HepG2 (cell line): ENCODE data around the gene LMBRD2. TPM values are rescaled to one million over a fixed set of nuclear protein-coding genes. Genes with fewer than 3 reads are reported as not detected.

Source experiments
- CBX1 ChIP-seq: IDR thresholded peaks from one replicate; pipeline ENCODE4 v1.6.1; 2016; ENCODE audit warnings: antibody characterized with exemption, low read depth
- HCFC1 ChIP-seq: fragments of 150-350 bp; IDR thresholded peaks from 2 replicates; pipeline ENCODE4 v1.6.1; 2014; ENCODE audit warnings: low read depth, low read length
- HOXA7 ChIP-seq: sonication (generic); formaldehyde crosslinking; IDR thresholded peaks from 2 replicates; pipeline ENCODE4 v1.8.1; 2022; ENCODE audit warnings: mild to moderate bottlenecking, missing genetic modification reagents, moderate library complexity
- MED8 ChIP-seq: sonication (generic); formaldehyde crosslinking; IDR thresholded peaks from 2 replicates; pipeline ENCODE4 v1.8.1; 2023; ENCODE audit warnings: mild to moderate bottlenecking, missing genetic modification reagents; ENCODE audit not compliant: insufficient replicate concordance
- NBN ChIP-seq: fragments of 450-650 bp; conservative IDR thresholded peaks from 2 replicates; pipeline ENCODE4 v1.6.1; 2017
- PLRG1 ChIP-seq: fragments of 450-650 bp; conservative IDR thresholded peaks from 2 replicates; pipeline ENCODE4 v1.6.1; 2016
- RAD21 ChIP-seq: fragments of 450-650 bp; formaldehyde crosslinking; IDR thresholded peaks from 2 replicates; pipeline ENCODE4 v1.5.0; 2020; ENCODE audit warnings: mild to moderate bottlenecking
- RARA ChIP-seq: IDR thresholded peaks from 2 replicates; pipeline ENCODE4 v1.6.1; 2016; ENCODE audit warnings: missing genetic modification reagents, missing compliant biosample characterization
- SNRNP70 ChIP-seq: fragments of 200-400 bp; formaldehyde crosslinking; IDR thresholded peaks from 2 replicates; pipeline ENCODE4 v1.6.1; 2017; ENCODE audit warnings: mild to moderate bottlenecking, low read depth, low read length, moderate library complexity
- SP140L ChIP-seq: sonication (generic); formaldehyde crosslinking; IDR thresholded peaks from 2 replicates; pipeline ENCODE4 v1.4.0; 2020; ENCODE audit warnings: missing genetic modification reagents, borderline replicate concordance
- SP4 ChIP-seq: sonication (generic); formaldehyde crosslinking; IDR thresholded peaks from 2 replicates; pipeline ENCODE4 v1.8.1; 2023; ENCODE audit warnings: mild to moderate bottlenecking, missing genetic modification reagents
- SRSF4 ChIP-seq: fragments of 200-400 bp; formaldehyde crosslinking; IDR thresholded peaks from one replicate; pipeline ENCODE4 v1.6.1; 2018; ENCODE audit warnings: mild to moderate bottlenecking, low read depth, low read length, moderate library complexity; ENCODE audit not compliant: poor library complexity, severe bottlenecking
- TRIM24 ChIP-seq: sonication (generic); formaldehyde crosslinking; IDR thresholded peaks from 2 replicates; pipeline ENCODE4 v1.8.0; 2022; ENCODE audit warnings: mild to moderate bottlenecking, missing genetic modification reagents
- ZNF263 ChIP-seq: sonication (generic); formaldehyde crosslinking; IDR thresholded peaks from 2 replicates; pipeline ENCODE4 v1.4.0; 2020; ENCODE audit warnings: missing genetic modification reagents
- ZNF282 ChIP-seq: fragments of 450-650 bp; IDR thresholded peaks from 2 replicates; pipeline ENCODE4 v1.6.1; 2018; ENCODE audit not compliant: partially characterized antibody
- ZNF326 ChIP-seq: sonication (generic); formaldehyde crosslinking; IDR thresholded peaks from 2 replicates; pipeline ENCODE4 v1.4.0; 2020; ENCODE audit warnings: missing genetic modification reagents, borderline replicate concordance
- ZNF446 ChIP-seq: sonication (generic); formaldehyde crosslinking; IDR thresholded peaks from 2 replicates; pipeline ENCODE4 v1.5.0; 2020; ENCODE audit warnings: mild to moderate bottlenecking, missing genetic modification reagents
- ZNF496 ChIP-seq: sonication (generic); formaldehyde crosslinking; IDR thresholded peaks from 2 replicates; pipeline ENCODE4 v1.8.1; 2023; ENCODE audit warnings: mild to moderate bottlenecking, moderate library complexity, missing genetic modification reagents; ENCODE audit not compliant: insufficient replicate concordance
- ZNF747 ChIP-seq: sonication (generic); formaldehyde crosslinking; IDR thresholded peaks from 2 replicates; pipeline ENCODE4 v1.8.1; 2023; ENCODE audit warnings: missing genetic modification reagents, mild to moderate bottlenecking, borderline replicate concordance
- ZNF816 ChIP-seq: sonication (generic); formaldehyde crosslinking; IDR thresholded peaks from 2 replicates; pipeline ENCODE4 v1.8.0; 2022; ENCODE audit warnings: missing genetic modification reagents, mild to moderate bottlenecking, borderline replicate concordance
- polyA plus RNA-seq, 8 experiments: library from polyadenylated mRNA; depleted of rRNA in 3 of 8; stranded (reverse) in 7 of 8; unstranded in 1 of 8; fragments of >200 nt; fragmentation: Illumina TruSeq in 4 of 8; extraction: Trizol in 4 of 8; gene quantifications; 2 replicates each; pipeline versions ENCODE4 v1.2.1 to v1.2.3, GENCODE V29; 2011 to 2016; ENCODE audit warnings: low read depth in 4 of 8, missing spikeins in 1 of 8, mixed read lengths in 1 of 8; ENCODE audit not compliant: insufficient read depth in 1 of 8
- total RNA-seq, 5 experiments: library from RNA; depleted of rRNA; stranded (reverse); fragments of >200 nt; fragmentation: Illumina TruSeq; extraction: Trizol; gene quantifications; 2 replicates each; pipeline ENCODE4 v1.2.3, GENCODE V29; 2016; ENCODE audit warnings: low read depth in 1 of 5
- TF ChIP-seq, protein P1 (sequence below): IDR thresholded peaks from 2 replicates; pipeline ENCODE4 v1.6.1; 2018; ENCODE audit warnings: missing genetic modification reagents
- TF ChIP-seq, protein P2 (sequence below): sonication (generic); formaldehyde crosslinking; IDR thresholded peaks from 2 replicates; pipeline ENCODE4 v1.5.0; 2020; ENCODE audit warnings: mild to moderate bottlenecking, missing genetic modification reagents
- TF ChIP-seq, protein P3 (sequence below): sonication (generic); formaldehyde crosslinking; IDR thresholded peaks from 2 replicates; pipeline ENCODE4 v1.4.0; 2020; ENCODE audit warnings: mild to moderate bottlenecking, missing genetic modification reagents
- TF ChIP-seq, protein P4 (sequence below): sonication (generic); formaldehyde crosslinking; IDR thresholded peaks from 2 replicates; pipeline ENCODE4 v1.5.0; 2020; ENCODE audit warnings: mild to moderate bottlenecking, missing genetic modification reagents, borderline replicate concordance

The LMBRD2 gene
- total and polyA plus RNA-seq, 2 of the 13 experiments (the other 11 are each of a cell fraction or from before 2014, with no cell fraction given), result 2.0 to 4.7 TPM

DNA sequence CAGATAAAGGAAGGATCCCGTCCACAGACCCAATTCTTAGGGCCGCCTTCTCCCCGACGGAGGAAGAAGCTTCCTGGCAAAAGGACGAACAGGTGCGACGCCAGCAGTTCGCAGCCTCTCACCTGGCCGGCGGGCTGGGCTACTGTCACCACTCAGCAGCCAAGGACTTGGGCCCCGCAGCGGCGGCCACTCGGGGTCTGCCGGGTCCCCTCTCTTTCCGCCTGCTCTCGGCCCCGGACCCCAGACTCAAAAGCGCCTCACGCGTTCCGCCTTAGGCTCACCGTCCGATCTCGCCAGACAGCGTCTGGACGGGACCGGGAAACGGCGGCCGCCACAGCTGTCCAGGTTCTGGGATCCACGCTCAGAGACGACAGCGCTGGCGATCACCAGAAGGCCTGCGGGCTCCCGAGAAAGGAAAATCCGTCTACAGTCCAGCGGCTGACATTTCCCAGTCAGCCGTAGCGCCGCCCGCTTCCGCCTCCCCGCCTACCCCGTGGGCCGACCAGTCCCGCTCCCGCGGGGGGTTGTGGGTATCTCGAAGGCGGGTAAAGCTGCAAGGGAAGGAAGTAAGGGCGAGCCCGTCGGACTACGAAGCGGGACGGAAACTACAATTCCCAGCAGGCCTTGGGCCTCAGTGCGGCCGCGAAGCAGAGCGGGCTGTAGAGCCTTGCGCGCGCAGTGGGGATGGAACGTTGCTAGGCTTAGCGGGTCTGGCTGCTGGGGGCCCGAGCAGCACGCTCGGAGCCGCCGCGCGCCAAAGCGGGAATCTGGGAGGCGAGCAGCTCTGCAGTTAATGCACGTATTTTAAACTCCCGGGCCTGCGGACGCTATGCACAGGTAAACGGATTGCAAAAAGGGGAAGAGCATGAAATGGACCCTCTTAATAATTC, at the start of gene LMBRD2, which contains the start of gene SKP2 (continued):
- TF ChIP-seq SNRNP70 (no peak), HOXA7 (no peak), SP4 (peak; percentile 78), RAD21 (CRISPR knock-in tag) (no peak), TRIM24 (CRISPR knock-in tag) (no peak), SP140L (CRISPR knock-in tag) (peak; percentile 40; the same call in 1 of the 2 replicates), SRSF4 (no peak), ZNF282 (no peak), NBN (no peak), HCFC1 (peak; percentile 94), ZNF496 (CRISPR knock-in tag) (no peak), ZNF326 (CRISPR knock-in tag) (no peak), ZNF446 (CRISPR knock-in tag) (no peak), ZNF263 (CRISPR knock-in tag) (no peak), CBX1 (peak; percentile 54), RARA (CRISPR knock-in tag) (peak; percentile 28), PLRG1 (no peak), MED8 (CRISPR knock-in tag) (no peak), ZNF747 (CRISPR knock-in tag) (0 out of 2 replicates have a peak, but pooled peaks have one; percentile 52), ZNF816 (CRISPR knock-in tag) (peak; percentile 6; the same call in 1 of the 2 replicates)
- TF ChIP-seq, protein P1, sequence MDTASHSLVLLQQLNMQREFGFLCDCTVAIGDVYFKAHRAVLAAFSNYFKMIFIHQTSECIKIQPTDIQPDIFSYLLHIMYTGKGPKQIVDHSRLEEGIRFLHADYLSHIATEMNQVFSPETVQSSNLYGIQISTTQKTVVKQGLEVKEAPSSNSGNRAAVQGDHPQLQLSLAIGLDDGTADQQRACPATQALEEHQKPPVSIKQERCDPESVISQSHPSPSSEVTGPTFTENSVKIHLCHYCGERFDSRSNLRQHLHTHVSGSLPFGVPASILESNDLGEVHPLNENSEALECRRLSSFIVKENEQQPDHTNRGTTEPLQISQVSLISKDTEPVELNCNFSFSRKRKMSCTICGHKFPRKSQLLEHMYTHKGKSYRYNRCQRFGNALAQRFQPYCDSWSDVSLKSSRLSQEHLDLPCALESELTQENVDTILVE, result 0 out of 2 replicates have a peak, but pooled peaks have one; percentile 29
- TF ChIP-seq, protein P2, sequence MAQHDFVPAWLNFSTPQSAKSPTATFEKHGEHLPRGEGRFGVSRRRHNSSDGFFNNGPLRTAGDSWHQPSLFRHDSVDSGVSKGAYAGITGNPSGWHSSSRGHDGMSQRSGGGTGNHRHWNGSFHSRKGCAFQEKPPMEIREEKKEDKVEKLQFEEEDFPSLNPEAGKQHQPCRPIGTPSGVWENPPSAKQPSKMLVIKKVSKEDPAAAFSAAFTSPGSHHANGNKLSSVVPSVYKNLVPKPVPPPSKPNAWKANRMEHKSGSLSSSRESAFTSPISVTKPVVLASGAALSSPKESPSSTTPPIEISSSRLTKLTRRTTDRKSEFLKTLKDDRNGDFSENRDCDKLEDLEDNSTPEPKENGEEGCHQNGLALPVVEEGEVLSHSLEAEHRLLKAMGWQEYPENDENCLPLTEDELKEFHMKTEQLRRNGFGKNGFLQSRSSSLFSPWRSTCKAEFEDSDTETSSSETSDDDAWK (CRISPR knock-in tag), result no peak
- TF ChIP-seq, protein P3, sequence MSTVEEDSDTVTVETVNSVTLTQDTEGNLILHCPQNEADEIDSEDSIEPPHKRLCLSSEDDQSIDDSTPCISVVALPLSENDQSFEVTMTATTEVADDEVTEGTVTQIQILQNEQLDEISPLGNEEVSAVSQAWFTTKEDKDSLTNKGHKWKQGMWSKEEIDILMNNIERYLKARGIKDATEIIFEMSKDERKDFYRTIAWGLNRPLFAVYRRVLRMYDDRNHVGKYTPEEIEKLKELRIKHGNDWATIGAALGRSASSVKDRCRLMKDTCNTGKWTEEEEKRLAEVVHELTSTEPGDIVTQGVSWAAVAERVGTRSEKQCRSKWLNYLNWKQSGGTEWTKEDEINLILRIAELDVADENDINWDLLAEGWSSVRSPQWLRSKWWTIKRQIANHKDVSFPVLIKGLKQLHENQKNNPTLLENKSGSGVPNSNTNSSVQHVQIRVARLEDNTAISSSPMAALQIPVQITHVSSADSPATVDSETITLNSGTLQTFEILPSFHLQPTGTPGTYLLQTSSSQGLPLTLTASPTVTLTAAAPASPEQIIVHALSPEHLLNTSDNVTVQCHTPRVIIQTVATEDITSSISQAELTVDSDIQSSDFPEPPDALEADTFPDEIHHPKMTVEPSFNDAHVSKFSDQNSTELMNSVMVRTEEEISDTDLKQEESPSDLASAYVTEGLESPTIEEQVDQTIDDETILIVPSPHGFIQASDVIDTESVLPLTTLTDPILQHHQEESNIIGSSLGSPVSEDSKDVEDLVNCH (CRISPR knock-in tag), result no peak
- TF ChIP-seq, protein P4, sequence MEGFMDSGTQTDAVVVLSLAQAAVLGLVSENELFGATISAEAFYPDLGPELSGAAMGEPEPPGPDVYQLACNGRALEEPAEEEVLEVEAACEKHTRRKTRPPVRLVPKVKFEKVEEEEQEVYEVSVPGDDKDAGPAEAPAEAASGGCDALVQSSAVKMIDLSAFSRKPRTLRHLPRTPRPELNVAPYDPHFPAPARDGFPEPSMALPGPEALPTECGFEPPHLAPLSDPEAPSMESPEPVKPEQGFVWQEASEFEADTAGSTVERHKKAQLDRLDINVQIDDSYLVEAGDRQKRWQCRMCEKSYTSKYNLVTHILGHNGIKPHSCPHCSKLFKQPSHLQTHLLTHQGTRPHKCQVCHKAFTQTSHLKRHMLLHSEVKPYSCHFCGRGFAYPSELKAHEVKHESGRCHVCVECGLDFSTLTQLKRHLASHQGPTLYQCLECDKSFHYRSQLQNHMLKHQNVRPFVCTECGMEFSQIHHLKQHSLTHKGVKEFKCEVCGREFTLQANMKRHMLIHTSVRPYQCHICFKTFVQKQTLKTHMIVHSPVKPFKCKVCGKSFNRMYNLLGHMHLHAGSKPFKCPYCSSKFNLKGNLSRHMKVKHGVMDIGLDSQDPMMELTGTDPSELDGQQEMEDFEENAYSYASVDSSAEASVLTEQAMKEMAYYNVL, result peak; percentile 58; the same call in 1 of the 2 replicates
